CD4-positive, alpha-beta T cell treated with Interleukin-17A for 1 hour (primary cell): ENCODE data around the gene ZNF438.

ENCODE experiments used
- DNase-seq: peaks from one replicate; pipeline ENCODE4 v3.0.0-alpha.2; 2020

Gene ZNF438

DNA sequence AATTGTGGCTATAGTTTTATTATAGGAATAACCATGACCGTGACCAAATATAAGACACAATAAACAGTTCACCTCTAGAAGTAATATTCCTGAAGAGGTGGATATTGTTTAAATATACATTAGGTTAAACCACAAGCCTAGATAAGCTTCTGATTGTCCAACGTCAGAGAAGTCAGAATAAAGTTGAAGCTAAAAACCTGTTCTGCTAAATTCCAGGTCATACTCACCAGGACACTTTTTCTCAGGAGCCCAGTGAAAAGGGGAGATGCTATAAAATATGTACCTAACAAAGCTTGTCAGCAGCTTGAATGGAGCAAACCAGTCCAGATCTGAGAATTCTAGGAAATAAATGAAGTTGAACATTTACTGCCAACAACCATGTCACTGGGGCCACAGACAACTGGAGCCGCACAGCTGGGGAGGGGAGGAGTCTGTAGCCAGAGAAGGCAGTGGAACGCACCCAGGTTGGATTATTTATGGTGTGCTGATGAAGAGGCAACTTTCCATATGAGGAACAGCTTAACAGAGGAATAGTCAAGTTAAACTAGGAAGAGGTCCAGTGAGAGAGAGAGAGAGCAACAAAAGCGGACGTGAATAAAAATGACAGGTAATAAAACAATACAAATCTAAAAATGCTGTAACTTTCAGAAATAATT is 191.1 kb downstream of the ZNF438 start:
- no peak for DNase-seq

- no peak for DNase-seq
These were observed 192.0 kb downstream of the ZNF438 start for GRCh38 chr10:30839652-30840051.

GRCh38 chr10:30836406-30836805 is 195.3 kb downstream of the ZNF438 start:
- no peak for DNase-seq

DNA sequence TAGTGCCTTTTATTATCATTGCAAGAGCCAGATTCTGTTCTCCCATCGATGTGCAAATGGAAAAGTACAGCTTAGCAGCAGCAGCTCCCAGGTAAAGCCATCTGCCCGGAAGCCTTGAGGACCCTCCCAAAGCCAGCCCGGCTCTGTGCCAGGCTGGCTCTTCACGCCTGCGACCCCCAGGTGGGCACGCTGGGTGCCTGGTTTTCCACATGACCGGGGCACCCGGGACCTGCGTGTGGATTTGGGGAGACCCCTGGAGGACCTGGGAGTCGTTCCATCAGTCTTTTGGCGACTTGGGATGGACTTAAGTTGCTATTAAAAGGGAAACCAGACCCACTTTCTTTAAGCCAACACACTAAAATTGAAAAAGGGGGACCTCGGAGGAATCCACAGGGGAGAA is 196.5 kb downstream of the ZNF438 start:
- DNase-seq = no peak

GRCh38 chr10:30834651-30835050 is 197.0 kb downstream of the ZNF438 start:
- DNase-seq = no peak

DNA sequence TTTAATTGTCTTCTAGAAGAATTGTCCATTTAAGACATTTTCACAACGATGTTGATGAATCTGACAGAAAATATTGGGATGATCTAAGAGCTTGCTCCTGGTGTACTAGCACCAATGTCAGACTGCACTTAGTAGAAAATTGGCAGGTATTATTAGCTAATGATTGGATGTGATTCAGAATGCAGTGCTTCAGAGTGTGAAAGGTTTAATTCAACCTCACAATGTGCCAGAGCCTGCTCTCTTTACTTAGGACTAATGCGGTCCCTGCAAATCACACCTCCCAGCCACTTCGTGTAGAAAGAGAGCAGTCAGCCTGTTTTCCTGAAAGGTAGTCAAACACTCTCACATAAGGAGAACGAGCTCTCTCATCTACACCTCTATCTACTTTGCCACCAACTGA is 197.5 kb downstream of the ZNF438 start:
- DNase-seq = no peak

GRCh38 chr10:30833628-30833970 is 198.1 kb downstream of the ZNF438 start:
- no peak for DNase-seq

DNA sequence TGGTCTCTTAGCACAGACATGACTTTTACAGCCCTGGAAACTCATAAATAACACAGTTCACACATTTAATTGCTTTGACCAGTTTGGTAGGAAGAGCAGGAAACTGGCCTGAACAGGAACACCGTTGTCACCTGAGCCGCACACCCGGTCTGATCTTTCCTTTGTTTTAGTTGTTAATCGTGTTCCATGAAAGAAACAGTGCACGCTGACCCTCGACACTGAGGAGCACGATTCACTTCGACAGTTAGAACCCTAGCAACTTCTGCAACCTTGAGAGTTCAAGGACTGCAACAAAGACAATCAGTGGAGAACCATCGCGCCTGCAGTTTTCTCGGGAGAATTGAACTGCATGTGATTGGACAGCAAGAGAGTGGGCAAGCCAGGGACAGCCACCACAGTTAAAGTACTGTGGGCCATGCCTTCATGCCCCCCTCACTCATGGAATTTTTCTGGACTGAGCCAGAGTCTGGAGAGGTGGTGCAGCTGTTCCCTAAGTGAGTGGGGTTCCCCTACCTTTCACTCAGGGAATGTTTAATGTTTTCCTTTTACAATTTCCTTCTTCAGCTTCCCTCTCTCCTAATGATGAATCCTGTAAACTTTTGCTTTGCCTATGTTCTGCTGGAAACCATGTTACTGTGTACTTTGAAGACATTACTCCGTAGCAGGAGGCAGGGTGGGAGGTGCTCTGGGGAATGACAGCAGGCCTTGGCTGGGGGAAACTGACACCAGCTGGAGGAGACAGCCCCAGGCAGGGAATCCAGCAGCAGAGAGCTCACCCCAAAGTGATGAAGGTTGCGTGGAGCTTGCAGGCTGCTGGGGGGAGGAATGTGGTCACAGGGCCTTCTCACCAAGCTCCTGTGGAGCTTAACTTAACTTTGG is 198.7 kb downstream of the ZNF438 start:
- DNase-seq = no peak

- DNase-seq = no peak
These were observed 199.5 kb downstream of the ZNF438 start for GRCh38 chr10:30832001-30832748.

DNA sequence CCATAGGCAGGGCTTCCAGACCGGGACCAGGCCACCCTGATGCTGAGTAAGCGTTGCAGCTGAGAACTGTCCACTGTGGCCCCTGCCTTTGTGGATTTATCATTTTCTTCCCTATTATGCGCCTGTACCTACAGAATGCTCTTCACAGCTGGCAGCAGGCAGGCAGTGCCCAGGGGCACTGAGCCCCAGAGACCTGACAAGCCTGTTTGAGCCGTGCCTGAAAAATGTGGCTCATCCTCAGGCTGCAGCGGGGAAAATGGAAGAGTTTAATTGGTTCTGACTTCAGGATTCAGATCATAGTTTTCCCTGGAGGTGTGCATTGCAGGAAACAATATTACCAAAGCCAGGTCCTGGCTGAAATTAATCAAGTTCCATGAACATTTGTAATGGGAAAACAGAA is 200.2 kb downstream of the ZNF438 start:
- no peak for DNase-seq

DNA sequence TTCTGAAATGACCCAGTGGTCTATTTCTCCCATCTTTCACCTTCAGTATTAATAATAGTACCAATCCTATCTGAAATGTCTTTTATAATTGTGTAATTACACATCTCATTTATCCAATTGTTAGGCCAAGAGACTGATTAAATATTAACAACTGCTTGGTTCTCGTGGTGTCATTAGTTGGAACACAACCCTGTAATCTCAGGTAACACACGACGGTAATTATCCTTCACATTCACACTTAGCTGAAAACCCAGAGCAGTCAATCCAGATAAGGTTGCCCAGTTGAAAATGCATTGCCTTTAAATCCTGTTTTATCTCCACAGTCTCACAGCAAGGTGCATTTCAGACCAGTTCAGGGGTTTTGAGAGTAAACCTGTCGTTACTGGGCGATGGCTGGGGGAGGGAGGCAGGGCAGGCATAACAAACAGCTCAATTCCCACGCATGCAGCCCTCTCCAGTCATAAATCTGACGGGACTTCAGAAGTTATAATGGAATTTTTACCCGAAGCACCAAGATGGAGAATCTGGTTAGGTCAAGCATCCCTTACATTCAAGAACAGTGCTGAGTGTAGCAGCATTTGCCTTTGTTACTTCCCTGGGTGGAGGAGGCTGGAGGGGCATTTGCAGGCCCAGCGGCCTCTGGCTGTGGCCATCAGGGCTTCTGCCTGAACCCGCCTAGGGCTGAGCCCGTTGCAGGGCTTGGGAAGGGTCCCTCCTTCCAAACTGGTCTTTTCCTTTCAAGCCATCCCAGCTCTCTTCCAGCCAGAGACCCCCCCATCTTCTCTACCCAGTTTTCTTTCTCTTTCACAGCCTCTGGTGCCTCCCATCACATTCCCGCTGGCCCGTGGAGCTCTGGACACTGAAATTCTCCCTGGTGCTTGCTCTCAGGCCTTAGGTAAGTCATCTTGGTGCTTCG is 201.1 kb downstream of the ZNF438 start:
- DNase-seq = no peak

- no peak for DNase-seq
These were observed 201.8 kb downstream of the ZNF438 start for GRCh38 chr10:30829901-30830300.

DNA sequence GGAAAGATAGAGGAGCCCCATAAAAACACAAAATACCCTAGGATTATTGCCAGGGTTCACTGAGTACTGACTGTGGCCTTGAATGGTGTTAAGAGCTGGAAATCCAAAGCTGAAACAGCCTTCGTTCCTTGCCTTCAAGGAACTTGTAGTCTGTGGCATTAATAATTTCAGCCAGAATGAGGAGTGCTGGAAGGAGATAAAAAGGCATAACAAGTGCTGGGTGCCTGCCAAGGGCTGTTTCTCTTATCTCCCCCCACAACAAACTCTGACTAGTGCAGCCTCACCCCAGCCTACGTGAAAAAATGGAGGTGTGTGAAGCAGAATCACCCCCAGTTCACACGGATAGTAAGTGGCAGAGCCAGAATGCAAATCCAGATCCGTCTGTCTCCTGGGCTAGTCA is 203.0 kb downstream of the ZNF438 start:
- DNase-seq = no peak

DNA sequence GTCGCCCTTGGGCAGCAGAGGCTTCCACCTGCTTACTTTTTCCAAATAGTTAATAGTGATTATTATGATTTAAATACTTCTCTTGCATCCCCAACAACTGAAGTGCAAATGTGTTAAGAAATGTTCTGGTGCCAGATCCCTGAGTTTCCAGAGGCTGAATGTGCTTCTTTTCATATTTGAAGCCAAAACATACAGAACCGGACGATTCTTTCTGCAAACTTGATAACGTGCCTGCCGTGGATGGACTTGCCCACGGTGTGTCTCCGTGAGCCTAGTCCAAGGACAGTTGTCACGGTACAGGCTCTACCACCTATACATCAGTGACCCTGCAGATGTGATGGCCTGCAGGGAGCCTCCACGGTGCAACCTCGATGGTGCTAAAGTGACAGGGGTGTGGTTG is 203.5 kb downstream of the ZNF438 start:
- DNase-seq = no peak

GRCh38 chr10:30827531-30828120 is 204.0 kb downstream of the ZNF438 start:
- no peak for DNase-seq

DNA sequence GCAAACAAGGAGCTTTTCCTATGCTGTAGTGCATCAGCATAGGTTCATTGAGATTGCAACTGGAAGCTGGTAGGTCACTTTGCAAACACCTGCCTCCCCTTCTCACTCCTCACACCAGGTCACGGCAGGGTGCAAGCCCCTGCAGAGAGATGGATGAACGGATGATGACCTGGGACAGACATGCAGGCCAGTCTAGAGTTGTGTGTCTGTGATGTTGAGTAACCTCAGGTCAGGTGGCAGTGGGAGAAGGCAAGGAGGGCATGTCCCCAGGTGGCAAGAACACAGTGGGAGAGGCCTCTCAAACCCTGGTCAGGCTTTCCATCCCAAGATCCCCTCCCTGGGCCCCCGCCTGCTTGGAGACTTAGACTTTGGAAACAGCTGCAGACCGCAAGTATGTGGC is 205.0 kb downstream of the ZNF438 start:
- no peak for DNase-seq

GRCh38 chr10:30825495-30825894 is 206.2 kb downstream of the ZNF438 start:
- no peak for DNase-seq

DNA sequence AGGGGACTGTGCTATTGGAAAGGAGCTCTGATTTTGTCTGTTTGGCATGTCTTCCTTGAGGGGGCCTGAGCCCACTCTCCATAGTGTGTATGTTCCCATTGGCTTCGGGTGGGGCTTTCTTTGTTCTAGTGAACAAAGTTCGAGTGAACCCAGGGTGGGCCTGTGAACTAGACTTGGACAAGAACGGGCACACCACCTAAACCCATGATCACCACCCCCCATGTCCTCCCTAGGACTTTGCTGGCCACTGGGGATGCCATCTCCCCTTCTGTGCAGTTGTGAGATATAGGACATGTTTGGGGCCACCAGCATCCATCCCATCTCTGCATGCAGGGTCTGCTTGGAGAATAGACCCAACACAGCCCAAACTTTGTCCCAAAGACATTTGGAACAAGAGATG is 206.6 kb downstream of the ZNF438 start:
- DNase-seq = no peak

GRCh38 chr10:30823651-30824050 is 208.0 kb downstream of the ZNF438 start:
- DNase-seq = no peak

- DNase-seq = no peak
These were observed 208.8 kb downstream of the ZNF438 start for GRCh38 chr10:30822693-30823465.

DNA sequence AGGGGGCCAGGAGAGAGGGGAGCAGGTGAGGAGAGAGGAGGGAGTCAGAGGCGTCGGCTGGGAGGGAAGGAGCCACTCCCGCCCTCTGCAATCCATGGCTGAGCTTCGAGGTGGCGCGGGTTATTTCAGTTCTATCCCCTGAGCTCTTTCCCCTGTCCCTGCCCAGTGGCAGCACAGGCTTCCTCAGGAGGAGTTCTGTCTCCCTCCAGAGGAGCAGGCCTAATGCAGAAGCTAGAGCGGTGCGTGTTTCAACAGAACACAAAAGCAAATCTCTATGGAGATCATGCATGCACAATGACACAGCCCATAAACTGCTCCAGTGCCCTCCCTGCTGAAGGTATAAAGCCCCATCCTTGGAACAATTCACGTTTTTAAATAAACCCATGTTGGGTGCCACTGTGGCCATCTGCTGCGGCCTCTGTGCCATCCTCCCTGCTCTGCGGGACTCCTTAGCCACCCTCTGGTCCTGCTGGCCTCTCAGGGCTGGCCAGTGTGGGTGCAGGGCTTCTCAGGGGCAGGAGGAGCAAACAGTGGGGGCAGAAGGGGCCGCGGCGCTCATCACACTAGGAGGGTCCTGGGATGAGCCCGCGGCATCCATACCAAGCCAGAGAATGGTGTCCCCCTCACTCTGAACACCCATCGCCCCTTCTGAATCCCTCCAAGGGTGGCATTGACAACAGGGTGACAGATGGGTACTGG is 209.5 kb downstream of the ZNF438 start:
- no peak for DNase-seq
